HG02981 (cell line): Measurements from ENCODE around the gene MOB3B.
"Not testable (repeated sequence)": the region's sequence is repeated elsewhere in the genome, so short reads cannot be mapped to it uniquely, and the experiment has no call there.

ENCODE experiments used
- ATAC-seq: cut with Tn5 transposase; IDR thresholded peaks from one replicate; pipeline ENCODE4 v1.9.1; 2021; ENCODE audit warnings: mild to moderate bottlenecking, moderate library complexity; ENCODE audit not compliant: unreplicated experiment

MOB3B gene

DNA sequence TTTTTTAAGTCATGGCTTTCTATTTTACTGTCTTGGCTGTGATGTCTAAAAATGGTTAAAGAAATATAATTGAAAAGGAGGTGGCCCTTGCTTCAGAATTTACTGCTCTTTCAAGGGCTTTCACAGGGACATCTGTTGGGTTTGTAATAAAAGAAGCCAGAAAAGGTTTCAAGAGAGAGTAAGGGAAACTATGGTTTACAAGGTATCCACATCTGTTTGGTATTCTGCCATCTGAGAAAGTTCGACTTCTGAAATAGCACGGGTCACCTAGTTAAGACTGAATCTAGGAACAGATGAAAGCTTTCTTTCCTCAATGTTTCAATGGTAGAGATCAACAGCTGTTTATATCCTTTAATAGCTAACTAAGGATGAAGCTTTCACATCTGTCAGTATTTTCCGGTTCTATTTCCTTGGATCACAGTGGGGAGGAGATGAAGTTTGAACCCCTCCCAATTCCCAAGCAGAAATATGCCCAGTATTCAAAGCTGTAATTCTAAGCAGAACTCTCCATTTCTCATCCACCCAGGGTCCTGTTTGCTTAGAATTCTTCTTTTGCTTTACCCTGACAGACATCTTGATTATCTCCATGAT lies 78.3 kb downstream of the MOB3B start:
- ATAC-seq = no peak

DNA sequence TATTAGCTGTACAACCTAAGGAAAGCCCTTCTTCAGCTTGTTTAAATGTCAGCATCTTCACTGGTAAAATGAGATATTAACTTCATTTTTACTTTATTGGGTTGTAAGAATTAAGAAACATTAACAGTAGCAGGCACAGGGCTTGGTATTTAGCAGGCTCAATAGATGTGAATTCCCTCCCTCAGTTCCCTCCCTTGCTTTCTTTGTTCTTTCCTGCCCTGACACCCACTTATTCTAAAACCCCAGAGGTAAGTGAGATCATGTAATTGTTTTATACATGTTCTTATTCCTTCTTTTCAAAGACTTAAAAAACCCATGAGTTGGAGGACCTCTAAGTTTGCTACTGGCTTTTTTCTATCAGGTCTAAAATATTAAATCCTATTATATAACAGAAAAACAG lies 78.9 kb downstream of the MOB3B start:
- no peak for ATAC-seq

DNA sequence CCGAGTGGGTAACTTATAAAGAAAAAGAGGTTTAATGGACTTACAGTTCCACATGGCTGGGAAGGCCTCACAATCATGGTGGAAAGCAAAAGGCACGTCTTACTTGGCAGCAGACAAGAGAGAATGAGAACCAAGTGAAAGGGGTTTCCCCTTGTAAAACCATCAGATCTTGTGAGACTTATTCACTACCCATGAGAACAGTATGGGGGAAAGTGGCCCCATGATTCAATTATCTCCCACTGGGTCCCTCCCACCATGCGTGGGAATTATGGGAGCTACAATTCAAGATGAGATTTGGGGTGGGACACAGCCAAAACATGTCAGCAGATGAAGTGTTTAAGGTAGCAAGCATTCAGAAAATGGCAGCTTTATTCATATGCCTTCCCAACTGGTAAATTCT lies 81.3 kb downstream of the MOB3B start:
- ATAC-seq = not testable (repeated sequence)

DNA sequence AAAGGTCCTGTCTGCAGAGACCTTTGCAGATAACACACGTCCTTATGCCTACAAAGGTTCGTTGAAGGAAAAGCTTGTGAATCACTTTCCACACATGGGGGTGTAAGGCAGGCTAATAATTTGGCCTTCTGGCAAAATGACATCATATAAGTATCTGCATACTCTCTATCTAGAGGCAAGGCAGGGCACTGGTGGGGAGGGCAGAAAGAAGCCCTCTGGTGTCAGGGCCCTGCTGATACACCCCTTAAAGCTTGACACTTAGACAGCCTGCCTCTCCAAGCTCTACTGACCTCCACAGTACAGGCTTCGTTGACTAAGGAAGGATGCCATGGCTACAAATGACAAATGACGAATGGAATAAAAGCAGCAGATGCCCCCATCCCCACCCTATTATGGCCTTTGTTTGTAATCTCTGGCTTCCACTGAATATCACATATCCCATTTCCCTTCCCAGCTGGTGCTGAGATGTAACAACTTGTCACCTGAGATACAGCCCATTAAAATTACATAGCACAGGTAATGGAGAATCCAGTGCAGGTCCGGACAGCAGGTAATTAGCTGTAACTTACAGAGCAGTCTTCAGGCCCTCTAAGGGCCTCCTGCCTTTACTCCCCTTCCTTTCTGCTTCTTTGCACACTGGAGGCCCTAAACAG lies 82.5 kb downstream of the MOB3B start:
- no peak for ATAC-seq

DNA sequence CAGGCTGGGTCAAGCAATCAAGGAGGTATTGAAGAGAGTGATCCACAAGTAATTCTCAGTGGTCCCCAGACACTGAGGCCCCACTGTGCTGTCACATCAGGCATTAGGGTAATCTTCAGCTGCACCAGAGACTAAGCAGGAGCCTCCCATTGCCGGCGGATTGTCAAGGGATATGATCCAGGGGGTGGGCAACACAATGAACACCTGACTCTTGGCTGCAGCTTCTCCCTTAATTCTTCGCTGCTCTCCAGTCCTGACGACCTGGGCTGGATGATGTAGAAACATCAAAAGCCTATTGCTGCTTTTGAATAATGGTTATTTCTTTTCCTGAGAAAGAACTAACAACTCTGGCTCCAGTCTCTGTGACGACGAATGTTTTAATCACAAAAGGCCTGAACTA lies 83.9 kb downstream of the MOB3B start:
- ATAC-seq = no peak

DNA sequence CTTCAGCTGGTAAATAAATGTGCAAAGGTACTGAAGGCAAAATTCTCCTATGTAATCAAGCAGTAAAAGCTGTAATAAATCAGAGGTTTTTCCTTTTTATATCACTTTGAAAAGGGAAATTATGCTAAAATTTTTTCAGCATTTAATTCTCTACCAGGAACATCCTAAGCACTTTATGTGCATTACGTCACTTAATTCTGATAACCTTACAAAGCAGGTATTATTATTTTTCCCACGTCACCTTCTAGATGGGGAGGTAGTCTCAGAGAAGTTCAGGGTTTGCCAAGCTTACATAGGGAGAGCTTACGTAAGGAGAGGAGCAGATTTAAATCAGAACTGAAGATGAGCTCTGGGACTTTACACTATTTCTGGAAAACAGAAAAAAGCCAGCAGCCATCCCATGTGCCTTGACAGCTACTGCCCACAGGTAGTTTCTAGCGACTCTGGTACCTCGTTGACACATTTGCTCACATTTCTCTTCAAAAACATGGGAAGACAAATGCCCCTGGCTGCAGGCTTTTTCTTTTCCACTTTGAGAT lies 84.5 kb downstream of the MOB3B start:
- no peak for ATAC-seq

DNA sequence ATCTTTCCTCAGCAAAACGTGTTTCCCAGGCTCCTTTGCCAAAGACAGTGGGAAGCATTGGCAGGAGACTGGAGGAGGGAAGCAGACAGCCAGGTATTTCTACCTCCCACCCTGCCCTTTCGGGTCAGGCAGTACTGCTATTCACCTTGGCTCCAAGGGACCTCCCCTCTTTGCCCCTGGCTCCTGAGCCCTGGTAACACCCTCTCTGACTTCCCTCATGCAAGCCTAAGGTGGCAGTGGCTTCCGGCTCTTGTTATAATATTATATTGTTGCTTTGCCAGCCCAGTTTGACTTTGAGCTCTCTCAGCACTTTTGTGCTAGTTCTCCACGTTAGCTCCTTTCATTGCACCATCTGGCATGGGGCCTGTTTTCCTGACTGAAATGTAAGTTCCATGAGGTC lies 87.2 kb downstream of the MOB3B start:
- no peak for ATAC-seq

DNA sequence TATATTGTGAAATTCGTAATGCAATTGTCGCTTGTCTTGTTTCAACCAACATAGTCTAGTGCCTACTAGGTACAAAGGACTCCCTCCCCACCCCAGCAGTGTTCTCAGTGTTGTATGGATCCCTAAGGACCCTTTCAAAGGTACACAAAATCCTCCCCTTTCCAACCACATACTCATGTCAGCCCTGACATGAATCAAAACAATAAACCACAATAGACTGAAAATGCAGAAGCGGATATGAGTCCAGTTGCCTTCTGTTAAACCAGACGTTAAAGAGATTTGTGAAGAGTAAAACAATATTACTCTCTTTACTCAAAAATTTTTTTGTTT lies 87.9 kb downstream of the MOB3B start:
- peak; percentile 98 for ATAC-seq

DNA sequence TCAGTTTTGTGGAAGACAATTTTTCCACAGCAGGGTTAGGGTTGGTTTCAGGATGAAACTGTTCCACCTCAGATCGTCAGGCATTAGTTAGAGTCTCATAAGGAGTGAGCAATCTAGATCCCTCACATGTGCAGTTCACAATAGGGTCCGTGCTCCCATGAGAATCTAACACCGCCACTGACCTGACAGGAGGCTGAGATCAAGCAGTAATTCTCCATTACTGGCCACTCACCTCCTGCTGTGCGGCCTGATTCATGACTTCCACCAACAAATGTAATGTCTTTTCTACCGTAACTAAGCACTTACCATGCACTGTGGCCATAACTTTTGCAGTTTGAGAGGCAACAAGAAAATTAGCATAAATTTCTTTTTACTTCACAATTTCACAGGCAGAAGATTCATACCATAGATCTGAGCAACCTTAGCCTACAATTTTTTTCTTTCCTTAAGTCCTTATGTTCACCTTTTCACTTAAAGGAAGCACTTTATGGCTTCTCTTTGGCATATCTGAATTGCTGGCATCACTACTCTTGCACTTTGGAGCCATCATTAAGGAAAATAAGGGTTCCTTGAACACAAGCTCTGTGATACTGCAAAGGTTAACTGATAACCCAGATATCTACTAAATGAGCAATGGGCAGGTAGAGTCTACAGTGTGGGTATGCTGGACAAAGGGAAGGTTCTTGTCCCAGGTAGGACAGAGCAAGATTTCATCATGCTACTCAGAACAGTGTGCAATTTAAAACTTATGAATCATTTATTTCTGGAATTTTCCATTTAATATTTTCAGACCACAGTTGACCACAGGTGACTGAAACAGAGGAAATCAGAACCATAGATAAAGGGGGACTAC lies 88.5 kb downstream of the MOB3B start:
- ATAC-seq = no peak

DNA sequence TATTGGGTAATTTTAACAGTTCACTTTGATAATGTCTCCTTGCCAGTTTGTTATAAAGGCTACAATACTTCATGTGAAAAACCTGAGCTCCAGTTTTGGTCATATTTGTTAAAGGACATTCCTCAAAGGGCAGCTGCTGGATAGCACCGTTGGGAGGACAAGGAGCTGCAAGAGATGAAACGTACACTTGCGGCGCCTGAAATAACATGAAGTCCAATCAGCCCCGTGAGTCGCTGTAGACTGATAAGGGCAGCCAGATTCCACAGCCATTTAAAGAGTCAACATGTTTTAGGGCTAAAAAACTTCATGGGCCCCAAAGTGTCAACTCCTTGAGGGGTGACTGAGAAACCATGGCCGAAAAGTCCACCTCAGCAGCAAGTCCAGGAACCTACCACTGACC lies 91.1 kb downstream of the MOB3B start:
- no peak for ATAC-seq

DNA sequence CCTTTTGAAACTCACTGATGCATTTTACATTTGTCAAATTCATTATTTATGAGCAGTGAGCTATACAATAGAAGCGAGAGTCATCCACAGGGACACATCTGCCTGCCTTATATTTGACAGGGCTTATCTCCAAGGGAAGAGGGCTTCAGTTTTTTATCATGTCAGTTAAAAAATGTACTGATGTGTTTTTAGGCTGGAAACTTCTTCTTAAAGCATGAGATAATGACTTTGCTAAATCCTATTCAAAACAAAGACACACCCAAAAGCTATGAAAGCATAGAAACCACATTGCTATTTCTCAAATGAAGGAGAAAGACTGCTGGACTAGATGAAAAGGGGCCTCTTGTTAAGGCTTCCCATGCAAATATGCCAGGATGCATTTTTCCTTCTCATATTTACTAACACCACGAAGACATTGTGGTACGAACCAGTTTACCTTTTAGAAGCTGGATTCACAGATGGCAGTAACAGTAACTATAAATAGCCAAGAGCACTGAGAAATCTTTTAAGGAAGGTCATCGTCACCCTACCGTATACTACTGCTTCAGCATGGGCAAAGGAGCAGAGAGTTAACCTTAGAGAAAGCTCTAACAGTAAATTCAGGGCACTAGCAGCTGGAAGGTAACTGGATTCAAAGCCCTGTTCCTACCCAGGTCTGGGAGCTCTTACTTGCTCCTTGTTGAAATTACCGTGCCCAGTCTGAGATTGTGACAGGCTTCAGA lies 91.8 kb downstream of the MOB3B start:
- ATAC-seq = no peak

DNA sequence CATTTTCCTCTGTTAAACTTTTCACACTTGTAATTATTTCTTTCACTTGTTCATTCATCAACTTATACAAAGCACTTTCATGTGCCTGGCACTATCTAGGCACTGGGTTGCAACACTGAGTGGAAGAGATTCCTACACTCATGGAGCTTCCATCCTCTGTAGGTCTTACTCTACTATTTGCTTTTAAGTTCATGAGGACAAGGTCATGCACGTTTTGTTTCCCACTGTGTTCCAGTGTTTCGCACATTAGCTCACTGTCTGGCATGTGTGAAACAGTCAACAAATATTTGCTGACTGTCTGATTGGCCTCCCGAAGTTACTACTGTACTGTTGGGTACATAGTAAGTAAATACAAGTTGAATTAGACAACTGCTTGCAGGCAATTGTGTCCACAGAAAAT lies 93.4 kb downstream of the MOB3B start:
- ATAC-seq = no peak

DNA sequence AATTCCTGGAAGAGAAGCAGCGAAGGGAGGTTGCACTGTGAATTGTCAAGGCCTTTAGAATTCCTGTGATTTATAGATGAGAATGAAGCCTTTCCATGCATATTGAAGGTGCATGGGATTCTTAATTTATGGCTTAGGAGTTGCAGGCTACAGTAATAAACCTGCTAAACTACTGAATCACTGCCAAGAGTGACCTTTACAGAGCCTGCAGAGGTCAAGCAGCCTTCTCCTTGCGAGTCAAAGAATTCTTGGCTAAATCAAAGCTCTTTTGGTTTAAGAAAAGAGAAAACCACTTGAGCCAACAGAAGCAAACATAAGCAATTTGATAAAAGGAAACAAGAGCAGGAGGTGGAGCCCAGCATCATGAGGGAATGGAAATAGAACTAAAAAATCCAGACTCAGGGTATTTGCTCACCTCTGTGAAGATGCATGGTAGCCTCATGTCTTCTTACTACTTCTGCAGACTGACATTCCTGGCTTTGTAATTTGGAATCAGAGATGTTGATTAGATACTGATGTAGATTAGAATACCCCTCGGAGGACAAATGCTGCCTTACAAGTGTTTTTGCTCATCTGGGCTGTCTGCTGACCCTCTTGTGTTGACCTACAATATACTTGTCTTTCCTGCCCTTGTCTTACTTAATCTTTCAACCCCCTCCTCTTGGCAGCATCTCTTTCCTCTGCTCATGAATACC lies 95.8 kb downstream of the MOB3B start:
- no peak for ATAC-seq

DNA sequence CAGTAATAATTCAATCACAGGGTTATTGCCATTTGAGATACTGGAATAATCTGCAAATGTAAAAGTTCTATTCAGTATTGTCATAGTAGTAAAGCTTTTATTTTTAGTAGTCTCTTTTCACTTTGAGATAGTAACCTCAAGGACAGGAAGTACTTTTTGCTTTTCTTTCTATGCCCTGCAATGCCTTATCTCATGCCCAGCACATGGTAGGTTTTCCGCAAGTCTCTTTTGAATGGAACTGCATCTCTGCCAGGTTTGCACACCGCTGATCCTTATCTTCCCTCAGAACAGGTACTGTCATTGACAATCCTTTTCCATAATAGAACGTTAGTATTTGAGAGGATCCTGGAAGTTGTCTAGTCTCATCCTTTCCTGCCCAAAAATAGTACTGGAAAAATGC lies 97.3 kb downstream of the MOB3B start:
- no peak for ATAC-seq

DNA sequence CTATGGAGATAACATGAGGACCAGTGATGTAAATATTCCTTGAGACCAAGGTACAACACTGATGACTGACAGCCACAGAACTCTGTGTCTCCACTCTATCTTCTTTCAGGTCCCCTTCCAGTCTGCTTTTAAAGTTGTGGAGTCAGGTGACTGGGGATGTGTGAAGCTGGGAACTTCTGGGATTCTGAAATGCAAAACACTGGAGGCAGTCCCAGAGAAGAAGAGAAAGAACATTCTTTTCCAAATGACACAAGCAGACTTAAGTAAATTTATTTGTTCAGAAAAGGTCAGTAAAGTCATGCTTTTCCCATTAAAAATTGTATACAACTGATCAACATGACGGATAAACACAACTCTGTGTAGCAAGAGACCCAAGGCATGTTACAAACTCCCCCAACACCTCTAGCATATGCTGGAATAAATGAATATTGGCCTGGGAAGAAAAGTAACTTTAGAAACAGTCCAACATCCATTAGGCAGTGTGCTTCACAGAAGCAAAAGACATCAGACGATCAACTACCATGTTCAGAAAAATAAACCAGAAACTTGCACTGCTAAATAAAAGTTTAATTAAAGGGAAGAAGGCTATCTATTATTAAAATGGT lies 98.0 kb downstream of the MOB3B start:
- no peak for ATAC-seq

DNA sequence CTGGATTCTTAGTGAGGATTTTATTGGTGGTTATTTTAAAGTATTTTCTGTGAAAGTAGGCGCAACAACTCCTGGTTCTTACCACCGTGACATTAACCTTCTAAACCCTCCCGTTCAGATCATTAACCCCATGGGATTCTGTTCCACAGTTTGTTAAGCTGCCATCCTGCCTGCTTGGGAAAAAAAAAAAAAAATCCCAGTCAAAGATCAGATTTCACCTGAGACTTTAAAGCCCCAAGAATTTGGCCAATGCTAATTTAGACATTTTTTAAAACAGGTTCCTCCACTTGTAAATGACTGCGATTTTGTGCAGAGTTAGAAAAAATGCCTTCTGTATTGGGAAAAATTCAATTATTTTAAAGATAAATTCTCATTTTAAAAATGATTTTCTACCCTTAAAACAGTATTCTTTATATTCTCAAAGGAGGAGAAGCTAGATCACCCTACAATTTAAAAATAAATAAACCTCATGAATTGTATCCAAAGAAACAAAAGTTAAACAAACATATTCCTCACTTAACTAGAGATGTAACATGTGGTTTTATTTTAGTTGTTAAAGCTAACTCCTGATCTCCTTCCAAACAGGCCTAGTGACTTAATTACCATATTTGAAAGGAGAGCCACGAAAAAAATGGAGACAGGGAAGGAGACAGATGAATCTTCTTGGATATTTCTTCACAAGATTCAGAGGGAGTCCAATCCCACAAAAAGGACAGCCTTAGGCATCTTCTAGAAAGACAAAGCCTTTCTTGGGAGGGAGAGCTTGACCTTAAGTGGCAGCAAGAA lies 98.7 kb downstream of the MOB3B start:
- ATAC-seq = no peak

DNA sequence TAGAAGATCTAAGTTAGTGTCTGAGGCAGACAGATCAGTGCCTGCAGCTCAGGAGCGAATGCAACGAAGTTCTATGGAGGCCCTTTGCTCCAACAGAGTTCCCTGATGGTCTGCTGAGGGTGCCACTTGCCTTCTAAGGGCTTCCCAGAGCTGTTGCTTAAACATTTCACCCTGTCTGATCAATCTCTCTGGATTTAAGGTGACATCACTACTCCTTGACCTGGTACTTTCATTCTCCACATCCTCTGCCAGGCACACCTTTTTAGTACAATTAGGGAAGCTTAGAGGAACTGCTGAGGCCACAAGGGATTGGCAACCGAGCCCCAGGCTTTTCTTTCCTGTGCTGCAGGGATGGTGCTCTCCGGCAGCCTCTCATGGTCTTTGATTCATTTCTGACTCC lies 99.7 kb downstream of the MOB3B start:
- ATAC-seq = no peak

DNA sequence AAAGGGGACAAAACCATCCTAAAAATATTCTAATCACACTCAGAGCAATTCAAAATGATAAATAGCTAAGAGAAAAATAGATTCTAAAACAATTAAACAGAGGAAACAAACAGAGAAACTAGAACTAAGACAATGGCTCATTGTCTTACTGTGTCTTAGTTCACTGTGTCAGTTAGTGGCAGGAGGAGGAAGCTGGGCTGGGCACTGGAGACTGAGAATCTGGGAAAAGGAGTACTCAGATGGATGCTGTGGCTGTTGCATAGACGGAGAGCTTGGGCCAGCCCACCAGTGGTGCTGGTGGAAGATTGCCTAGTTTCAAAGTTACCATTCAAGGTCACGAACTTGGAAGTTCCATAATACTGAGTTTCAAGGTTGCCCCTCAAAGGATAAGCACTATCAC lies 100.2 kb downstream of the MOB3B start:
- ATAC-seq = no peak

DNA sequence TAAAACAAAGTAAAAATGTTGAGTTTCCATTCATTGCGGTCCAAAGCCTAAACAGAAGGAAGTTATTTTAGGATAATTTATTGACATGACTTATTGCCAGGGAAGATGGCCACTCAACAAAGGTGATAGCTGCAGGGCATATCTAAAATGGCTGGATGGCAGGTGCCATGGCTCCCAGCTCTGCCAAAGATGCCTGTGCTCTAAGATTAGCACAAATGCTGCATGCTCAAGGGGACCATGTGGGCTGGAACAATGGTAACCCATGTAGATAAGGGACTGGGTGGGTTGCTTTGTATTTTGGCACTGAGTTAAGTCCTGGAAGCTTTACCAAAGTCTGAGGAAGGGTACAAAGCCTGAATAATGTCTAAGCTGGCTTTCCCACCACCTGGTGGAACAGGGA lies 101.1 kb downstream of the MOB3B start:
- ATAC-seq = no peak

DNA sequence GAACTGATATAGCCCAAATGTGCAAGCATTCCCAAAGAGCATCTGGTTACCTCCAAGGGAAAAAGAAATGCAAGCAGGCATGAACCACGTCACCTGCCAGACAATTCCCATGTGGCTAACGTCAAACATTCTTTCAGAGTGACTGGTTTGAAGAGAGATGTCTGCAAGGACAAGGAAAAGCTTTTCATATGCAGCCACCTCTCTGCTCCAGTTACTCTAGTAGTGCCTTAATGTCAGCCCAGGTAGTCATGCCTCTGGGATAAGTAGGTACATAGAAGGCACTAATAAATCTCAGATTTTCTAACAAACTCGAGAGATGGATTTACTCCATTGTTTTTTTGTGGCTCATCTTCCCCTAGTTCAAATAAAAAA lies 102.4 kb downstream of the MOB3B start:
- ATAC-seq = no peak
